DND-41 (cell line): ENCODE results near the gene NPTXR.
"Not testable (repeated sequence)": the region's sequence is repeated elsewhere in the genome, so short reads cannot be mapped to it uniquely, and the experiment has no call there.

Source experiments
- ATAC-seq: fragments of 200-7000 bp; cut with Tn5 transposase; 3 replicates; pipeline ENCODE4 v1.9.1; 2021; ENCODE audit warnings: low read depth; ENCODE audit not compliant: insufficient read depth
- DNase-seq: peaks from one replicate; pipeline ENCODE4 v3.0.0-alpha.2; 2020
- H2AFZ ChIP-seq: 2 replicates; pipeline ENCODE4 v1.6.0; 2012; ENCODE audit warnings: low read depth, low read length
- H3K27ac ChIP-seq: 2 replicates; pipeline ENCODE4 v1.5.1; 2012; ENCODE audit warnings: low read length, inconsistent platforms
- H3K27me3 ChIP-seq: fragments of 200-600 bp; sonication (generic); 2 replicates; pipeline ENCODE4 v1.6.0; 2012; ENCODE audit warnings: low read length, mild to moderate bottlenecking, inconsistent platforms; ENCODE audit not compliant: insufficient read depth, poor library complexity
- H3K36me3 ChIP-seq: 2 replicates; pipeline ENCODE4 v1.5.1; 2012; ENCODE audit warnings: low read length, inconsistent platforms; ENCODE audit not compliant: insufficient read depth
- H3K4me1 ChIP-seq: 2 replicates; pipeline ENCODE4 v1.5.1; 2012; ENCODE audit warnings: mild to moderate bottlenecking, low read length; ENCODE audit not compliant: insufficient read depth
- H3K4me2 ChIP-seq: 2 replicates; pipeline ENCODE4 v1.6.0; 2012; ENCODE audit warnings: mild to moderate bottlenecking, moderate library complexity, low read length, inconsistent platforms; ENCODE audit not compliant: insufficient read depth
- H3K4me3 ChIP-seq, 2 experiments: fragments of 200-600 bp in 1 of 2; shearing (Covaris generic) in 1 of 2; 2 replicates each; pipeline ENCODE4 v1.5.1; 2012 to 2016; ENCODE audit warnings: inconsistent platforms in 2 of 2, low read length in 2 of 2, mild to moderate bottlenecking in 2 of 2, low read depth in 1 of 2, moderate library complexity in 1 of 2
- H3K79me2 ChIP-seq: 2 replicates; pipeline ENCODE4 v1.6.0; 2012; ENCODE audit warnings: low read length, inconsistent platforms; ENCODE audit not compliant: insufficient read depth
- H3K9ac ChIP-seq: 2 replicates; pipeline ENCODE4 v1.6.0; 2012; ENCODE audit warnings: low read depth, mild to moderate bottlenecking, inconsistent platforms, low read length, moderate library complexity
- H3K9me3 ChIP-seq: 2 replicates; pipeline ENCODE4 v1.5.1; 2012; ENCODE audit warnings: low read length, moderate library complexity, mild to moderate bottlenecking, inconsistent platforms; ENCODE audit not compliant: insufficient read depth, severe bottlenecking
- H4K20me1 ChIP-seq: 2 replicates; pipeline ENCODE4 v1.6.0; 2012; ENCODE audit warnings: low read length; ENCODE audit not compliant: insufficient read depth
- CTCF ChIP-seq: IDR thresholded peaks from 2 replicates; pipeline ENCODE4 v1.5.1; 2012; ENCODE audit warnings: borderline replicate concordance, low read length, moderate library complexity, mild to moderate bottlenecking; ENCODE audit not compliant: poor library complexity, severe bottlenecking; ENCODE audit errors: extremely low read depth
- EZH2 ChIP-seq: IDR thresholded peaks from 3 replicates; pipeline ENCODE4 v1.6.1; 2012; ENCODE audit warnings: borderline replicate concordance, low read depth, mild to moderate bottlenecking, moderate library complexity, low read length, inconsistent platforms; ENCODE audit not compliant: severe bottlenecking

Gene NPTXR

GRCh38 chr22:38858492-38858891, 14.7 kb upstream of the NPTXR start:
- TF ChIP-seq EZH2 (no peak), CTCF (no peak)
- no peak for ATAC-seq
- no peaks in the 10 kb centered on the region for H3K79me2 ChIP-seq

GRCh38 chr22:38854476-38854875, 10.6 kb upstream of the NPTXR start:
- H3K79me2 ChIP-seq, H3K27me3 ChIP-seq, H3K27ac ChIP-seq, DNase-seq, H3K36me3 ChIP-seq, H3K4me2 ChIP-seq, H3K9me3 ChIP-seq, ATAC-seq, H4K20me1 ChIP-seq, H3K4me1 ChIP-seq, H3K4me3 ChIP-seq, H3K9ac ChIP-seq, H2AFZ ChIP-seq: not testable (repeated sequence)

More at GRCh38 chr22:38858492-38858891, 14.7 kb upstream of the NPTXR start:
- Histone ChIP-seq H3K4me3 (no peak overlapping the region), H3K4me2 (no peak overlapping the region), H3K27ac (no peak overlapping the region), H3K27me3 (no peaks in the 10 kb centered on the region), H3K4me1 (no peaks in the 10 kb centered on the region), H2AFZ (no peak overlapping the region), H3K9me3 (no peaks in the 10 kb centered on the region), H3K9ac (no peak overlapping the region), H4K20me1 (peaks cover 36% of the 10 kb centered on the region), H3K36me3 (no peaks in the 10 kb centered on the region)
- no peak for DNase-seq

- H3K4me1 ChIP-seq, H2AFZ ChIP-seq, H3K36me3 ChIP-seq, H3K9ac ChIP-seq, H4K20me1 ChIP-seq, H3K4me3 ChIP-seq, DNase-seq, H3K4me2 ChIP-seq, ATAC-seq, H3K27ac ChIP-seq, H3K9me3 ChIP-seq, H3K79me2 ChIP-seq: not testable (repeated sequence)
- peaks cover 10% of the 10 kb centered on the region for H3K27me3 ChIP-seq
Observed at GRCh38 chr22:38853883-38854282, 10.1 kb upstream of the NPTXR start.

GRCh38 chr22:38853196-38853651, 9.4 kb upstream of the NPTXR start:
- no peak for ATAC-seq

More at GRCh38 chr22:38853196-38853651, 9.4 kb upstream of the NPTXR start:
- Histone ChIP-seq H3K9me3 (no peaks in the 10 kb centered on the region), H3K36me3 (no peaks in the 10 kb centered on the region), H3K27me3 (peaks cover 13% of the 10 kb centered on the region), H3K27ac (no peak overlapping the region), H3K79me2 (no peaks in the 10 kb centered on the region), H4K20me1 (peaks cover 12% of the 10 kb centered on the region; the same call in 1 of the 2 replicates), H3K4me1 (no peaks in the 10 kb centered on the region), H3K4me2 (no peak overlapping the region), H3K9ac (no peak overlapping the region), H2AFZ (no peak overlapping the region), H3K4me3 (no peak overlapping the region)
- no peak for DNase-seq
- no peak for TF ChIP-seq EZH2
- no peak for TF ChIP-seq CTCF
